Measurements from ENCODE around the gene CTNND2.

CTNND2 gene

GRCh38 chr5:11397549-11397948 is 506.7 kb downstream of the CTNND2 start:
- ChIA-PET POLR2A (no interaction called here), CTCF (no interaction called here)
- no peak for DNase-seq (ENCODE audit: low read depth, low spot score)
- H3K4me3 ChIP-seq (ENCODE audit: low read depth, low read length), result no peak overlapping the region
- TF ChIP-seq CTCF (IDR thresholded peaks at IDR 0.05; ENCODE audit: insufficient read depth, low read length, missing control alignments), result no peak

- TF ChIP-seq CTCF (IDR thresholded peaks at IDR 0.05; ENCODE audit: insufficient read depth, low read length, missing control alignments), result no peak
- ChIA-PET POLR2A (no interaction called here), CTCF (no interaction called here)
- H3K4me3 ChIP-seq (ENCODE audit: low read depth, low read length), result no peak overlapping the region
- no peak for DNase-seq (ENCODE audit: low read depth, low spot score)
Measured at GRCh38 chr5:11396917-11397316, 507.3 kb downstream of the CTNND2 start.

- TF ChIP-seq CTCF (IDR thresholded peaks at IDR 0.05; ENCODE audit: insufficient read depth, low read length, missing control alignments), result no peak
- H3K4me3 ChIP-seq (ENCODE audit: low read depth, low read length), result no peak overlapping the region
- ChIA-PET CTCF (no interaction called here), POLR2A (no interaction called here)
- DNase-seq (ENCODE audit: low read depth, low spot score), result no peak
Measured at GRCh38 chr5:11394933-11395332, 509.3 kb downstream of the CTNND2 start.

GRCh38 chr5:11390291-11390767 is 513.9 kb downstream of the CTNND2 start:
- CTCF ChIA-PET, result no interaction called here

GRCh38 chr5:11387382-11387781 is 516.9 kb downstream of the CTNND2 start:
- ChIA-PET CTCF (no interaction called here), POLR2A (no interaction called here)
- no peak for DNase-seq (ENCODE audit: low read depth, low spot score)
- TF ChIP-seq CTCF (IDR thresholded peaks at IDR 0.05; ENCODE audit: insufficient read depth, low read length, missing control alignments), result no peak
- no peak overlapping the region for H3K4me3 ChIP-seq (ENCODE audit: low read depth, low read length)

More at GRCh38 chr5:11390291-11390767, 513.9 kb downstream of the CTNND2 start:
- no peak for TF ChIP-seq CTCF (IDR thresholded peaks at IDR 0.05; ENCODE audit: insufficient read depth, low read length, missing control alignments)
- H3K4me3 ChIP-seq (ENCODE audit: low read depth, low read length), result no peak overlapping the region
- DNase-seq (ENCODE audit: low read depth, low spot score), result no peak
- POLR2A ChIA-PET, result no interaction called here

- CTCF ChIA-PET, result no interaction called here
- no peak overlapping the region for H3K4me3 ChIP-seq (ENCODE audit: low read depth, low read length)
- POLR2A ChIA-PET, result no interaction called here
- DNase-seq (ENCODE audit: low read depth, low spot score), result no peak
- TF ChIP-seq CTCF (IDR thresholded peaks at IDR 0.05; ENCODE audit: insufficient read depth, low read length, missing control alignments), result no peak
Measured at GRCh38 chr5:11386398-11386797, 517.8 kb downstream of the CTNND2 start.
